SK-N-SH treated with all-trans-retinoic acid at 6 μM for 48 hours (cell line): ENCODE data around the gene BSN.

ENCODE experiments used
- ARNTL ChIP-seq: fragments of 450-650 bp; formaldehyde crosslinking; IDR thresholded peaks from 2 replicates; pipeline ENCODE4 v1.5.0; 2020; ENCODE audit warnings: low read depth, mild to moderate bottlenecking, moderate library complexity, borderline replicate concordance
- CREB5 ChIP-seq: fragments of 250-450 bp; sonication (Bioruptor Pico); IDR thresholded peaks from 2 replicates; pipeline ENCODE4 v1.5.1; 2020; ENCODE audit warnings: low read depth, mild to moderate bottlenecking, moderate library complexity
- CSDC2 ChIP-seq: fragments of 250-450 bp; sonication (Bioruptor Pico); IDR thresholded peaks from 2 replicates; pipeline ENCODE4 v1.5.0; 2020; ENCODE audit warnings: mild to moderate bottlenecking, moderate library complexity
- CSRNP3 ChIP-seq: fragments of 250-450 bp; sonication (Bioruptor Pico); IDR thresholded peaks from 2 replicates; pipeline ENCODE4 v1.5.1; 2021; ENCODE audit warnings: mild to moderate bottlenecking, moderate library complexity
- GLIS3 ChIP-seq: fragments of 250-450 bp; sonication (Bioruptor Pico); IDR thresholded peaks from 2 replicates; pipeline ENCODE4 v1.5.0; 2020; ENCODE audit warnings: mild to moderate bottlenecking, moderate library complexity
- OSR1 ChIP-seq: fragments of 250-450 bp; sonication (Bioruptor Pico); IDR thresholded peaks from 2 replicates; pipeline ENCODE4 v1.8.0; 2022; ENCODE audit warnings: moderate library complexity, mild to moderate bottlenecking, inconsistent platforms
- PATZ1 ChIP-seq: fragments of 250-450 bp; sonication (Bioruptor Pico); IDR thresholded peaks from 2 replicates; pipeline ENCODE4 v1.8.0; 2020; ENCODE audit warnings: mild to moderate bottlenecking, moderate library complexity, borderline replicate concordance
- RARB ChIP-seq: fragments of 250-450 bp; sonication (Bioruptor Pico); IDR thresholded peaks from 2 replicates; pipeline ENCODE4 v1.8.0; 2021; ENCODE audit warnings: mild to moderate bottlenecking, moderate library complexity
- SNAI2 ChIP-seq: fragments of 250-450 bp; sonication (Bioruptor Pico); IDR thresholded peaks from 2 replicates; pipeline ENCODE4 v1.5.0; 2020; ENCODE audit warnings: mild to moderate bottlenecking, moderate library complexity
- ZC3H10 ChIP-seq: fragments of 250-450 bp; sonication (Bioruptor Pico); IDR thresholded peaks from 2 replicates; pipeline ENCODE4 v1.5.1; 2021; ENCODE audit warnings: mild to moderate bottlenecking, moderate library complexity
- ZFP30 ChIP-seq: fragments of 450-650 bp; formaldehyde crosslinking; IDR thresholded peaks from 2 replicates; pipeline ENCODE4 v1.5.0; 2022; ENCODE audit warnings: mild to moderate bottlenecking, moderate library complexity

- TF ChIP-seq ARNTL (no peak), GLIS3 (CRISPR knock-in tag) (no peak), CSRNP3 (no peak), CREB5 (CRISPR knock-in tag) (no peak), CSDC2 (CRISPR knock-in tag) (no peak), PATZ1 (CRISPR knock-in tag) (no peak), SNAI2 (CRISPR knock-in tag) (no peak), RARB (no peak), OSR1 (CRISPR knock-in tag) (no peak), ZC3H10 (no peak), ZFP30 (CRISPR knock-in tag) (no peak)
Observed at GRCh38 chr3:49626796-49627195, 72.5 kb downstream of the BSN start.
